ENCODE measurements around the gene DGKG.

- TF ChIP-seq CTCF (IDR thresholded peaks at IDR 0.05) (no peak), POLR2A (IDR thresholded peaks at IDR 0.05) (no peak)
Measured at GRCh38 chr3:186137051-186137685, 224.9 kb downstream of the DGKG start.

Data from Peyer's patch (tissue), 4 donors.